HUES48 (cell line): ENCODE data around the gene ERICH4.
"Not testable (repeated sequence)": the region's sequence is repeated elsewhere in the genome, so short reads cannot be mapped to it uniquely, and the experiment has no call there.

Experiments used
- H3K27ac ChIP-seq: one replicate; pipeline ENCODE4 v1.7.0; 2013; ENCODE audit warnings: low read depth, low read length, inconsistent platforms
- H3K27me3 ChIP-seq: 2 replicates; pipeline ENCODE4 v1.6.1; 2013; ENCODE audit warnings: mild to moderate bottlenecking, low read length; ENCODE audit not compliant: control insufficient read depth, insufficient read depth
- H3K36me3 ChIP-seq: 2 replicates; pipeline ENCODE4 v1.6.1; 2013; ENCODE audit warnings: low read length; ENCODE audit not compliant: control insufficient read depth, insufficient read depth
- H3K4me1 ChIP-seq: 2 replicates; pipeline ENCODE4 v1.6.1; 2013; ENCODE audit warnings: mild to moderate bottlenecking, low read length; ENCODE audit not compliant: control insufficient read depth, insufficient read depth
- H3K4me3 ChIP-seq: 2 replicates; pipeline ENCODE4 v1.5.1; 2013; ENCODE audit warnings: mild to moderate bottlenecking, low read depth, low read length
- H3K9ac ChIP-seq: 2 replicates; pipeline ENCODE4 v1.6.1; 2013; ENCODE audit warnings: mild to moderate bottlenecking, low read depth, low read length, moderate library complexity
- H3K9me3 ChIP-seq: 2 replicates; pipeline ENCODE4 v1.6.1; 2013; ENCODE audit warnings: low read length; ENCODE audit not compliant: control insufficient read depth, insufficient read depth

ERICH4 gene

DNA sequence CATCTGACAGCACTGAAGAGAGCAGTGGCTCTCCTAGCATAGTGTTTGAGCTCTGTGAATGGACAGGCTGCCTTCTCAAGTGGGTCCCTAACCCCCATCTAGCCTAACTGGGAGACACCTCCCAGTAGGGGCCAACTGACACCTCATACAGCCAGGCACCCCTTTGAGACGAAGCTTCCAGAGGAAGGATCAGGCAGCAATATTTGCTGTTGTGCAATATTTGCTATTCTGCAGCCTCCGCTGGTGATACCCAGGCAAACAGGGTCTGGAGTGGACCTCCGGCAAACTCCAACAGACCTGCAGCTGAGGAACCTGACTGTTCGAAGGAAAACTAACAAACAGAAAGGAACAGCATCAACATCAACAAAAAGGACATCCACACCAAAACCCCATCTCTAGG is 44.0 kb downstream of the ERICH4 start:
- not testable (repeated sequence) for H3K27ac ChIP-seq, H3K36me3 ChIP-seq, H3K4me1 ChIP-seq, H3K9ac ChIP-seq, H3K4me3 ChIP-seq, H3K27me3 ChIP-seq
- H3K9me3 ChIP-seq: peaks cover 51% of the 10 kb centered on the region

DNA sequence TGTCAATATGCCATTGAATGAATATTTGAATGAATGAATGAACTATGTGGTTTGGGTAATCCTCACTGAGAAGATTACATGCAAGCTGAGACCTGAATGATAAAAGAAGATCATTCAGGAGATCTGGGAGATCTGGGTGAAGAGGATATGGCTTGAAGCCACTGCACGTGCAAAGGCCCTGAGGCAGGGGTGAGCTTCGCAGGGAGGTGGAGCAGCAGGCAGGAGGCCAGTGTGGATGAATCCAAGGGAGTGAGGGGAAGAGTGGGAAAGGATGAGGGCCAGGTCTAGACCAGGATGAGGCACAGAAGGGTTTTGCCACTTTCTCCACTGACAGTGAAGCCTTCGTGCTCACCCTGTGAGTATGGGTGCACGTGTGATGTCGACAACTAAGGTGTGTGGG is 49.9 kb downstream of the ERICH4 start:
- Histone ChIP-seq H3K9me3 (peaks cover 34% of the 10 kb centered on the region), H3K27ac (no peak overlapping the region), H3K9ac (no peak overlapping the region), H3K4me1 (no peaks in the 10 kb centered on the region), H3K36me3 (no peaks in the 10 kb centered on the region), H3K27me3 (no peaks in the 10 kb centered on the region), H3K4me3 (no peak overlapping the region)
